ENCODE data around the gene CST5. TPM values are rescaled to one million over a fixed set of nuclear protein-coding genes. Genes with fewer than 3 reads are reported as not detected.

CST5 gene
- total RNA-seq, 1 donor from 2014 or later, result not detected

DNA sequence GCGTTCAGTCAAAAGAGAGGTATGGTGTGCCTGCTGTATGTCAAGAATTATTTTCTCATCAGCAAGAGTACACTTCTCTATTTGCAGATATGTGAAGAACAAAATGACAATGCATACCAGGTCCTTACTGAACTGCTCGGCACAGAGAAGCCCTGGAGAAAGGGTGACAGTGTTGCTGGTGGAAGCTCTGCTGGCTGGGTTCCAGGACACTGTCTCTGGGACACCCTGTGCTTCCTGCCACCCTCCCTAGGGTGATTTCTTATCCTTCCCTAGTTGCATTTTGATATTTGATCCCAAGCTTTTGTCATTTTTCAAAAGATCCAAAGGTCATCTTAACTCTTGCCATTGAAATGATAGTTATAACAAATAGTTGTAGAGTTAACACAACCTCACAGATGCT, 8.3 kb upstream of the CST5 start:
- peaks cover 4% of the 10 kb centered on the region for H3K4me1 Mint-ChIP-seq (ENCODE audit: low read depth)
- TF ChIP-seq CTCF (IDR thresholded peaks at IDR 0.05), result no peak
- H3K27me3 Mint-ChIP-seq (ENCODE audit: low read depth), result peaks cover 21% of the 10 kb centered on the region
- DNase-seq (ENCODE audit: low spot score), result no peak
- H3K9me3 Mint-ChIP-seq (ENCODE audit: low read depth), result peaks cover 4% of the 10 kb centered on the region
- no peak overlapping the region for H3K27ac Mint-ChIP-seq (ENCODE audit: unreplicated experiment)
- H3K4me3 Mint-ChIP-seq (ENCODE audit: unreplicated experiment), result no peak overlapping the region
- H3K36me3 Mint-ChIP-seq (ENCODE audit: low read depth), result no peaks in the 10 kb centered on the region

DNA sequence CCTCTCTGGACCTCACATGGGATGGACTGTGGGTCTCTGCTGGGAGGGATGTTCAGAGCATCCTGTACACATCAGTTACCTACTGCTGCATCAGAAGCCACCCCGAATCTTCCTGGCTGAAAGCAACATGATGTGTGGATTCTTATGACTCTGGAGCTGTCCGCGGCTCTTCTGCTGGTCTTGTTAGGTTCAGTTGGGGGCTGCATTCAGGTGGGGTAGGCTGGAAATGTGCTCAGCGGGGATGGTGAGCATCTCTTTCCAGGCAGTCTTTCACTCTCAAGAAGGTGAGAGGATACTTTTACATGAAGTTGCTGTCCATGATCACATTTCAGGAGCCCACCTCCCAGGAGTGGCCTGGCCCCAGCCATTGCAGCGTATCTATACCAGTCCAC, 5.2 kb upstream of the CST5 start:
- no peak for TF ChIP-seq CTCF (IDR thresholded peaks at IDR 0.05)
- no peak for DNase-seq (ENCODE audit: low spot score)
- no peaks in the 10 kb centered on the region for H3K36me3 Mint-ChIP-seq (ENCODE audit: low read depth)
- H3K4me3 Mint-ChIP-seq (ENCODE audit: unreplicated experiment), result no peak overlapping the region
- H3K27me3 Mint-ChIP-seq (ENCODE audit: low read depth), result peaks cover 20% of the 10 kb centered on the region
- H3K4me1 Mint-ChIP-seq (ENCODE audit: low read depth), result peaks cover 12% of the 10 kb centered on the region
- H3K9me3 Mint-ChIP-seq (ENCODE audit: low read depth), result no peaks in the 10 kb centered on the region
- H3K27ac Mint-ChIP-seq (ENCODE audit: unreplicated experiment), result no peak overlapping the region

- Mint-ChIP-seq H3K9me3 (ENCODE audit: low read depth) (no peaks in the 10 kb centered on the region), H3K4me1 (ENCODE audit: low read depth) (peaks cover 12% of the 10 kb centered on the region), H3K27ac (ENCODE audit: unreplicated experiment) (no peak overlapping the region), H3K4me3 (ENCODE audit: unreplicated experiment) (no peak overlapping the region), H3K36me3 (ENCODE audit: low read depth) (no peaks in the 10 kb centered on the region), H3K27me3 (ENCODE audit: low read depth) (peaks cover 20% of the 10 kb centered on the region)
- TF ChIP-seq CTCF (IDR thresholded peaks at IDR 0.05), result no peak
- DNase-seq (ENCODE audit: low spot score), result no peak
Measured at GRCh38 chr20:23884136-23884770, 4.7 kb upstream of the CST5 start.

GRCh38 chr20:23881371-23881770, 1.8 kb upstream of the CST5 start:
- no peak for TF ChIP-seq CTCF (IDR thresholded peaks at IDR 0.05)
- no peaks in the 10 kb centered on the region for H3K36me3 Mint-ChIP-seq (ENCODE audit: low read depth)
- no peak for DNase-seq (ENCODE audit: low spot score)
- H3K4me1 Mint-ChIP-seq (ENCODE audit: low read depth), result peaks cover 12% of the 10 kb centered on the region
- peaks cover 7% of the 10 kb centered on the region for H3K27me3 Mint-ChIP-seq (ENCODE audit: low read depth)
- no peak overlapping the region for H3K27ac Mint-ChIP-seq (ENCODE audit: unreplicated experiment)
- H3K9me3 Mint-ChIP-seq (ENCODE audit: low read depth), result no peaks in the 10 kb centered on the region
- H3K4me3 Mint-ChIP-seq (ENCODE audit: unreplicated experiment), result no peak overlapping the region

DNA sequence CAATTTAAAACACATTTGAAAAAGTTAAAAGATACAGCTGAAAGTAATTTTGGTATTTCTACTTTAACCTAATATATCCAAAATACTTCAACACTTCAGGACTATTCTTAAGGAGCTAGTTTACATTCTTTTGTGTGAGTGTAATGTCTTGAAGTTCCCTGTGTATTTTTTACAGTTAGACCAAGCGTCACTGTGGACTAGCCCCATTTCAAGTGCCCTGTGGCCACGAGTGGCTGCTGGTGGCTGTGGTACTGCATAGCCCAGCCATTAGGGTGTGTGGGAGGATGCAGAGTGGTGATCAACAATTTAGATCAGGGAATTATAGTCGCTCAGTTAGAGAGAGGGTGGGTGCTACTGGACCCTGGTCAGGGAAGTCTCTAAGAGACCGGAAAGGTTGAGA, 869 bp upstream of the CST5 start:
- Mint-ChIP-seq H3K4me3 (ENCODE audit: unreplicated experiment) (no peak overlapping the region), H3K27ac (ENCODE audit: unreplicated experiment) (no peak overlapping the region), H3K36me3 (ENCODE audit: low read depth) (no peaks in the 10 kb centered on the region), H3K27me3 (ENCODE audit: low read depth) (peaks cover 9% of the 10 kb centered on the region), H3K4me1 (ENCODE audit: low read depth) (peaks cover 8% of the 10 kb centered on the region), H3K9me3 (ENCODE audit: low read depth) (no peaks in the 10 kb centered on the region)
- no peak for DNase-seq (ENCODE audit: low spot score)
- TF ChIP-seq CTCF (IDR thresholded peaks at IDR 0.05), result no peak
